Measurements from ENCODE around the gene LYRM7.
"Not testable (repeated sequence)": the region's sequence is repeated elsewhere in the genome, so short reads cannot be mapped to it uniquely, and the experiment has no call there.

The LYRM7 gene

GRCh38 chr5:131170540-131171275, at the start of gene LYRM7:
TSS of gene LYRM7 (plus strand) at chr5:131170944. CDS start at chr5:131171021, 77 bp downstream.
- DNase-seq (ENCODE audit: low read depth in 2 of 2), result peak; percentile 98

- DNase-seq (ENCODE audit: low read depth in 2 of 2), result not testable (repeated sequence)
Measured at GRCh38 chr5:131127244-131127643, 43.5 kb upstream of the LYRM7 start.

- no peak for DNase-seq (ENCODE audit: low read depth in 2 of 2)
Measured at GRCh38 chr5:131129306-131129705, 41.4 kb upstream of the LYRM7 start.

GRCh38 chr5:131133091-131133490, 37.7 kb upstream of the LYRM7 start:
- not testable (repeated sequence) for DNase-seq (ENCODE audit: low read depth in 2 of 2)

GRCh38 chr5:131138406-131138805, 32.3 kb upstream of the LYRM7 start:
- not testable (repeated sequence) for DNase-seq (ENCODE audit: low read depth in 2 of 2)

- no peak for DNase-seq (ENCODE audit: low read depth in 2 of 2)
Measured at GRCh38 chr5:131139321-131139720, 31.4 kb upstream of the LYRM7 start.

GRCh38 chr5:131142970-131143617, 27.6 kb upstream of the LYRM7 start:
- no peak for DNase-seq (ENCODE audit: low read depth in 2 of 2)

GRCh38 chr5:131147258-131147657, 23.5 kb upstream of the LYRM7 start:
- no peak for DNase-seq (ENCODE audit: low read depth in 2 of 2)

- DNase-seq (ENCODE audit: low read depth in 2 of 2), result no peak
Measured at GRCh38 chr5:131148835-131149234, 21.9 kb upstream of the LYRM7 start.

GRCh38 chr5:131150408-131150807, 20.3 kb upstream of the LYRM7 start:
- no peak for DNase-seq (ENCODE audit: low read depth in 2 of 2)

GRCh38 chr5:131151216-131151615, 19.5 kb upstream of the LYRM7 start:
- DNase-seq (ENCODE audit: low read depth in 2 of 2), result no peak

- DNase-seq (ENCODE audit: low read depth in 2 of 2), result no peak
Measured at GRCh38 chr5:131156385-131156784, 14.4 kb upstream of the LYRM7 start.

- DNase-seq (ENCODE audit: low read depth in 2 of 2), result no peak
Measured at GRCh38 chr5:131156957-131157356, 13.8 kb upstream of the LYRM7 start.

GRCh38 chr5:131160134-131160533, 10.6 kb upstream of the LYRM7 start:
- no peak for DNase-seq (ENCODE audit: low read depth in 2 of 2)

GRCh38 chr5:131163276-131164119, 7.2 kb upstream of the LYRM7 start:
- DNase-seq (ENCODE audit: low read depth in 2 of 2), result no peak

GRCh38 chr5:131164191-131165118, 6.3 kb upstream of the LYRM7 start:
- DNase-seq (ENCODE audit: low read depth in 2 of 2), result peak; percentile 44 to 45

GRCh38 chr5:131165119-131165727, 5.5 kb upstream of the LYRM7 start, which contains the start of gene HINT1:
TSS of gene HINT1 (minus strand) at chr5:131165256. CDS start at chr5:131165205, 51 bp downstream.
- peak; percentile 62 to 66 for DNase-seq (ENCODE audit: low read depth in 2 of 2)

- no peak for DNase-seq (ENCODE audit: low read depth in 2 of 2)
Measured at GRCh38 chr5:131167615-131168014, 3.1 kb upstream of the LYRM7 start.

- DNase-seq (ENCODE audit: low read depth in 2 of 2), result no peak
Measured at GRCh38 chr5:131169810-131170539, 769 bp upstream of the LYRM7 start.

GRCh38 chr5:131171276-131171810, 599 bp downstream of the LYRM7 start:
- DNase-seq (ENCODE audit: low read depth in 2 of 2), result no peak

Data from fibroblast of skin of left biceps (primary cell).